T-cell (primary cell): ENCODE results near the gene RAB10. TPM values are rescaled to one million over a fixed set of nuclear protein-coding genes. Genes with fewer than 3 reads are reported as not detected.
A peak's percentile ranks its signal among the peaks of the same experiment; 100 is the strongest.
"Not testable (repeated sequence)": the region's sequence is repeated elsewhere in the genome, so short reads cannot be mapped to it uniquely, and the experiment has no call there.

Experiments used
- ATAC-seq, 4 experiments: fragments of 200-7000 bp in 3 of 4; fragments of 150-1000 bp in 1 of 4; cut with Tn5 transposase; replicated peaks in 1 of 4; 1 replicate in 3 of 4; 2 replicates in 1 of 4; pipeline ENCODE4 v1.10.0; 2021; ENCODE audit warnings: moderate library complexity in 3 of 4, mild to moderate bottlenecking in 2 of 4, moderate number of reproducible peaks in 1 of 4
- CTCF ChIA-PET, 2 donors: fragments of 300-600 bp; sonication (Branson Sonifier 250); formaldehyde crosslinking; loops; one replicate each; lab custom pipeline; 2022; ENCODE audit warnings: antibody characterized with exemption in 2 of 2; lab: Charles Lee
- POLR2A ChIA-PET, 2 donors: fragments of 300-600 bp; sonication (Branson Sonifier 250); formaldehyde crosslinking; loops; one replicate each; lab custom pipeline; 2022; ENCODE audit warnings: antibody characterized with exemption in 2 of 2; lab: Charles Lee
- DNase-seq, 35 experiments: peaks; one replicate each; pipeline versions ENCODE4 v3.0.0 to v3.0.0-alpha.2; 2013 to 2023
- H3K27ac ChIP-seq: one replicate; pipeline ENCODE4 v1.5.1; 2013; ENCODE audit warnings: low read length
- H3K27me3 ChIP-seq, 2 experiments: replicated peaks in 1 of 2; 1 replicate in 1 of 2; 2 replicates in 1 of 2; pipeline versions ENCODE4 v1.6.1 to v1.7.0; 2013; ENCODE audit warnings: low read length in 1 of 2, mixed read lengths in 1 of 2; ENCODE audit not compliant: control insufficient read depth in 2 of 2, insufficient read depth in 2 of 2; ENCODE audit errors: extremely low read depth in 1 of 2
- H3K36me3 ChIP-seq, 2 donors: 1 replicate in 1 of 2; 2 replicates in 1 of 2; pipeline versions ENCODE4 v1.6.1 to v1.7.0; 2013; ENCODE audit warnings: low read length in 1 of 2; ENCODE audit not compliant: control insufficient read depth in 2 of 2, insufficient read depth in 1 of 2; ENCODE audit errors: extremely low read depth in 1 of 2
- H3K4me1 ChIP-seq, 2 experiments: 1 replicate in 1 of 2; 2 replicates in 1 of 2; pipeline versions ENCODE4 v1.6.1 to v1.7.0; 2013; ENCODE audit warnings: low read length in 2 of 2, mixed read lengths in 1 of 2; ENCODE audit not compliant: insufficient read depth in 2 of 2, control insufficient read depth in 1 of 2; ENCODE audit errors: extremely low read depth in 1 of 2
- H3K4me3 ChIP-seq, 2 donors: 1 replicate in 1 of 2; 2 replicates in 1 of 2; pipeline versions ENCODE4 v1.5.1 to v1.7.0; 2013; ENCODE audit warnings: mild to moderate bottlenecking in 2 of 2, low read length in 1 of 2, moderate library complexity in 1 of 2; ENCODE audit not compliant: control insufficient read depth in 1 of 2; ENCODE audit errors: extremely low read depth in 1 of 2
- H3K9me3 ChIP-seq: 2 replicates; pipeline ENCODE4 v1.7.0; 2013
- H3K27ac Mint-ChIP-seq, 2 donors: one replicate each; pipeline ENCODE4 v1.8.0; 2020 to 2021; ENCODE audit warnings: mild to moderate bottlenecking in 2 of 2, mixed read lengths in 2 of 2
- H3K27me3 Mint-ChIP-seq, 2 donors: one replicate each; pipeline ENCODE4 v1.8.0; 2021 to 2022; ENCODE audit warnings: mixed read lengths in 2 of 2
- H3K36me3 Mint-ChIP-seq: one replicate; pipeline ENCODE4 v1.8.0; 2021; ENCODE audit warnings: mixed read lengths
- H3K4me1 Mint-ChIP-seq, 3 donors: one replicate each; pipeline ENCODE4 v1.8.0; 2020 to 2022; ENCODE audit warnings: mixed read lengths in 3 of 3, mild to moderate bottlenecking in 1 of 3
- H3K4me3 Mint-ChIP-seq, 3 donors: one replicate each; pipeline ENCODE4 v1.8.0; 2020 to 2022; ENCODE audit warnings: mild to moderate bottlenecking in 3 of 3, mixed read lengths in 3 of 3, moderate library complexity in 3 of 3
- H3K9me3 Mint-ChIP-seq, 3 donors: one replicate each; pipeline ENCODE4 v1.8.0; 2020 to 2022; ENCODE audit warnings: mixed read lengths in 3 of 3
- WGBS: methylation state at CpG from one replicate; pipeline ENCODE4 v1.1.5; 2013; ENCODE audit warnings: missing lambda C conversion rate; ENCODE audit not compliant: insufficient coverage; 5-methylcytosine and 5-hydroxymethylcytosine counted together
- total RNA-seq, 35 experiments: library from RNA in 6 of 35; stranded (reverse) in 6 of 35; fragments of 120-200 nt in 1 of 35; gene quantifications; one replicate each; pipeline versions ENCODE4 v1.2.1 to v1.2.4 and lab custom pipeline; 2013 to 2026

The RAB10 gene
- total RNA-seq, 5 donors from 2014 or later (not counting 1 experiment from before 2014, with no cell fraction given): 35.0 to 78.7 (median 71.2) TPM

DNA sequence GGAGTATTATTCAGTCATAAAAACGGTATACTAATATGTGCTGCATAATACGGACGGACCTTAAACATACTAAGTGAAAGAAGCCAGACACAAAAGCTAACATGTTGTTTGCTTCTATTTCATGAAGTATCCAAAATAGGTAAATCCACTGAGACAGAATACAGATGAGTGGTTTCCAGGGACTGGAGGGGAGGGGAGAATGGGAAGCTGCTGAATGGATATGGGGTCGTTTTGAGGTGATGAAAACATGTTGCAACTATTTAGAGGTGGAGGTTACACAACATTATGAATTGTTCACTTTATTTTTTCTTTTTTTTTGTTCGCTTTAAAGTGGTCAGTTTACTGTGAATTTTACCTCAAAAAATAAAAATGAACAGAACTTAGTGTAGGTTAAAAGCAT is 52.9 kb downstream of the RAB10 start:
- H3K4me1 ChIP-seq: peaks cover 0 to 4% of the 10 kb centered on the region in 2 experiments
- CTCF ChIA-PET: interaction anchor here (0.7 to 1.8 kb wide), 3 partner anchors 17 to 95 kb away, joined by 3 to 4 read pairs (median 3); no protein-coding TSS in a partner anchor
- H3K9me3 ChIP-seq: peaks cover 6% of the 10 kb centered on the region
- no peak for DNase-seq
- POLR2A ChIA-PET: no interaction called here
- H3K27ac Mint-ChIP-seq: peak overlapping the region; percentile 5 to 41
- H3K4me1 Mint-ChIP-seq: peaks cover 45 to 52% (median 52%) of the 10 kb centered on the region in 3 donors
- H3K27ac ChIP-seq: no peak overlapping the region
- H3K27me3 ChIP-seq: no peaks in the 10 kb centered on the region
- H3K9me3 Mint-ChIP-seq: peaks cover 4 to 7% (median 4%) of the 10 kb centered on the region in 3 donors
- 100% methylated on average over 3 of the region's 5 CpGs for WGBS
- peaks cover 0 to 4% of the 10 kb centered on the region in 2 donors for H3K36me3 ChIP-seq
- no peak overlapping the region for H3K4me3 Mint-ChIP-seq
- no peak for ATAC-seq
- H3K27me3 Mint-ChIP-seq: no peaks in the 10 kb centered on the region
- H3K36me3 Mint-ChIP-seq: peaks cover 11% of the 10 kb centered on the region
- H3K4me3 ChIP-seq: no peak overlapping the region

DNA sequence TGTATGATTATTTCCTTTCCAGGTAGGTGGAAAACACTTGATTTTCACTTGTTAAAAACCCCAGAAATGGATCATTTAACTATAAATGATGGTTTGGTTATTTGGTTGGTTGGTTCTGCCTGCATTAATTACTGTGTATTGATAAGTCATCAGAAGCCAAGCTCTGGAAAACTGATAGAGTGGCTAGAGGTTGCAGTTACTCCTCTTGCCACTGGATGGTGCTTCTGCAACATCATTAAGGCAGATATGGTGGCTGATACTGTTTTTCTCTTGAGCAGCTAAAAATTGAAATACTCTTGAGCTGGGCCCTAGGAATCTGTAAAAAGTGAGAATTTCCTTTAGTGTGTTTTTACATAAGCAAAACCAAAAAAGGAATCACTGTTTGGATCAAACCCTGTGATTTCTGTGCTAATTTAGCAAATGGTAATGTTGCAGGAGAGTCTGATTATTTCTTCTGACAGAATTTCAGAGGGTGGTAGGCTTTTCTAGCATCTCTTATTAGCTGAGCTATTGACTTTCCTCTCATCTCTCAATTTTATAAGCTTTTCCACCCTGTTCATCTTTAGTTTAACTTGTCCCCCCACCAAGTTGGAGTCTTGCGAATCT is 54.3 kb downstream of the RAB10 start:
- Mint-ChIP-seq H3K36me3 (peaks cover 11% of the 10 kb centered on the region), H3K4me3 (no peak overlapping the region), H3K9me3 (peaks cover 0 to 4% (median 2%) of the 10 kb centered on the region in 3 donors), H3K4me1 (peaks cover 55 to 65% (median 64%) of the 10 kb centered on the region in 3 donors), H3K27ac (no peak overlapping the region), H3K27me3 (no peaks in the 10 kb centered on the region)
- H3K9me3 ChIP-seq: peaks cover 2% of the 10 kb centered on the region
- H3K27me3 ChIP-seq: no peaks in the 10 kb centered on the region
- DNase-seq: peak in 10 of 35 experiments; percentile 3 to 59 (median 8)
- ATAC-seq: peak in 3 of 4 experiments; percentile 55 to 71 (median 62)
- no peak overlapping the region for H3K27ac ChIP-seq
- WGBS: no CpG with 5 or more reads among the region's 1 CpG
- POLR2A ChIA-PET: interaction anchor here in 1 of 2 donors (0.6 kb wide), 1 partner anchor 138 kb away, joined by 4 read pairs; no protein-coding TSS in a partner anchor
- CTCF ChIA-PET: interaction anchor here (0.6 to 1.6 kb wide), 14 partner anchors 8 to 286 kb away, joined by 3 to 7 read pairs (median 3); partner anchors contain the start of genes HADHA (in 1 of the 2), HADHB (in 1 of the 2) and RAB10 (in 1 of the 2)
- no peak overlapping the region for H3K4me3 ChIP-seq
- peaks cover 0 to 4% of the 10 kb centered on the region in 2 donors for H3K36me3 ChIP-seq
- peaks cover 0 to 4% of the 10 kb centered on the region in 2 experiments for H3K4me1 ChIP-seq

DNA sequence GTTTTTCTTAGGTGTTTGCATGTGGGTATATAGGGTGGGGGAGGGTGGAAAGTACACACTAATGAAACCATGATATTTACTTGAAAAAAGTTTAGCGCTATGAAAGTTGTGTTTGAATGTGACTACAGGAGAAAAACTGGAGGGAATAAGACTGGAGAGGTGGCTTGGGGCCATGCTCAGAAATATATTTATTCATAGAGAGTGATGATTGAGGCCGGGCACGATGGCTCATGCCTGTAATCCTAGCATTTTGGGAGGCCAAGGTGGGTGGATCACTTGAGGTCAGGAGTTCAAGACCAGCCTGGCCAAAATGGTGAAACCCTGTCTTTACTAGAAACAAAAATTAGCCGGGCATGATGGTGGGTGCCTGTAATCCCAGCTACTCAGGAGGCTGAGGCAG is 55.0 kb downstream of the RAB10 start:
- 100% methylated on average over 4 of the region's 4 CpGs for WGBS
- H3K36me3 Mint-ChIP-seq: peaks cover 14% of the 10 kb centered on the region
- peaks cover 58 to 67% (median 60%) of the 10 kb centered on the region in 3 donors for H3K4me1 Mint-ChIP-seq

DNA sequence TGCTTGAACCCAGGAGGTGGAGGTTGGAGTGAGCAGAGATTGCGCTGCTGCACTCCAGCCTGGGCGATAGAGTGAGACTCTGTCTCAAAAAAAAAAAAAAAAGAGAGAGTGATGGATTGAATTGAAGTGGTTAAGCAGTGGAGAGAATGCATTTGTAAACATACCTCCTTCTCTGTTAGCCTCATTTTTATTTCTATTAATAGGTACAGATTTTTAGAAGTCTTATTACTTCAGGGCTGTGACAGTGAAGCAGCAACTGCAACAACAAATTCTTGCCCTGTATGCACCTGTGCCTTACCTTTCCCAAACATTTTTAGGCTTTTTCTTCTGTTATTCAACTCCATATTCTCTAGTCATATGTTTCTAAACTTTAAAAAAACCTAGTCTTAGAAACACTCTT is 55.5 kb downstream of the RAB10 start:
- Histone ChIP-seq H3K36me3 (peaks cover 0 to 4% of the 10 kb centered on the region in 2 donors), H3K27ac (no peak overlapping the region), H3K4me1 (peaks cover 0 to 4% of the 10 kb centered on the region in 2 experiments), H3K9me3 (peaks cover under 1% of the 10 kb centered on the region), H3K27me3 (no peaks in the 10 kb centered on the region), H3K4me3 (no peak overlapping the region)
- H3K9me3 Mint-ChIP-seq: no peaks in the 10 kb centered on the region
- POLR2A ChIA-PET: interaction anchor here (0.6 to 0.7 kb wide), 2 partner anchors 473 to 1915 kb away, joined by 3 to 4 read pairs; no protein-coding TSS in a partner anchor
- H3K4me1 Mint-ChIP-seq: peaks cover 56 to 65% (median 57%) of the 10 kb centered on the region in 3 donors
- no peak overlapping the region for H3K4me3 Mint-ChIP-seq
- H3K27ac Mint-ChIP-seq: no peak overlapping the region
- CTCF ChIA-PET: interaction anchor here in 1 of 2 donors (0.7 kb wide), 1 partner anchor 402 kb away, joined by 3 read pairs; no protein-coding TSS in a partner anchor
- no peaks in the 10 kb centered on the region for H3K27me3 Mint-ChIP-seq
- peaks cover 11% of the 10 kb centered on the region for H3K36me3 Mint-ChIP-seq
- DNase-seq: no peak
- ATAC-seq: no peak
- WGBS: 100% methylated on average over 1 of the region's 2 CpGs

More for the DNA sequence above, 55.0 kb downstream of the RAB10 start:
- H3K27ac ChIP-seq, H3K9me3 Mint-ChIP-seq, H3K27me3 ChIP-seq, H3K27me3 Mint-ChIP-seq, H3K4me3 Mint-ChIP-seq, H3K36me3 ChIP-seq, H3K4me3 ChIP-seq, H3K4me1 ChIP-seq, DNase-seq, H3K9me3 ChIP-seq, ATAC-seq, H3K27ac Mint-ChIP-seq: not testable (repeated sequence)
- CTCF ChIA-PET: interaction anchor here (0.7 to 1.6 kb wide), 6 partner anchors 8 to 402 kb away, joined by 3 to 7 read pairs (median 3); partner anchors contain the start of gene RAB10 (in 1 of the 2)
- POLR2A ChIA-PET: interaction anchor here in 1 of 2 donors (0.7 kb wide), 1 partner anchor 473 kb away, joined by 4 read pairs; no protein-coding TSS in a partner anchor

DNA sequence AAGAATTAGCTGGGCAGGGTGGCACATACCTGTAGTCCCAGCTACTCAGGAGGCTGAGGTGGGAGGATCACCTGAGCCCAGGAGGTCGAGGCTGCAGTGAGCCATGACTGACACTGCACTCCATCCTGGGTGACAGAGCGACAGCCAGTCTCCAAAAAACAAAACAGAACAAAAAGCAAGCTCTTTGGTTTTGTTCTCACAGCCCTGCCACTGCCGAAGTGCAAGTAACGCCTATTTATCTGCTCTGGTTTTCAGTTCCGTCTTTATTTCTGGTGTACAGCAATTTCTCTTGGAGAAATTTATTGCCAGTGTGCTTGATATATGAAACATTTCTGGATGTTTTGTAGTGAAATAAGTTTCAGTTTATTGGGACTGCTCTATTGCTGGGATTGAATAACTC is 61.9 kb downstream of the RAB10 start:
- DNase-seq (no peak), ATAC-seq (no peak)
- no peaks in the 10 kb centered on the region for H3K4me1 ChIP-seq
- WGBS: 93% methylated on average over 5 of the region's 5 CpGs
- H3K36me3 ChIP-seq: peaks cover 0 to 5% of the 10 kb centered on the region in 2 donors
- POLR2A ChIA-PET: interaction anchor here in 1 of 2 donors (0.5 kb wide), 1 partner anchor 127 kb away, joined by 3 read pairs; no protein-coding TSS in a partner anchor
- Mint-ChIP-seq H3K27me3 (no peaks in the 10 kb centered on the region), H3K27ac (no peak overlapping the region), H3K36me3 (peaks cover 22% of the 10 kb centered on the region), H3K4me1 (peaks cover 42 to 55% (median 52%) of the 10 kb centered on the region in 3 donors), H3K9me3 (no peaks in the 10 kb centered on the region), H3K4me3 (no peak overlapping the region)
- no peak overlapping the region for H3K4me3 ChIP-seq
- H3K27me3 ChIP-seq: no peaks in the 10 kb centered on the region
- no peaks in the 10 kb centered on the region for H3K9me3 ChIP-seq
- H3K27ac ChIP-seq: no peak overlapping the region
- CTCF ChIA-PET: no interaction called here

DNA sequence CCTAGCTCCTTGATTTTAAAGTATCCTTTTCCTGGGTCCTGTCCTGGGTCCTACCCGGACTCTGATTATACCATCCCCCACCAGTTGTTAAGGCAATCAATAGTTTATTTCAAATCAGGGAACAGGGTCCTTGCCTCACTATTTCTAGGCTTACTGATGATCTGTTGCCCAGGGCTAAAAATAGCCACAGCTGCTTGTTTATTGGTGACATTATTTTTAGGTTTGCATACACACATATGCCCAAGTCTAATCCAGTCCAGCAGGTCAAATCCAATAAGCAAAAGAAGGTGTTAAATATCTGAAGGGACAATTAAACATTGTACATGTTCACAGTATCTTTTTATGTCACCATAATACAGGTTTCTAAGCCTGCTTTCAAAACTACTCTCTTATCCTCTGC is 66.0 kb downstream of the RAB10 start:
- H3K9me3 Mint-ChIP-seq: peaks cover 0 to 4% (median 0%) of the 10 kb centered on the region in 3 donors
- 100% methylated on average over 1 of the region's 1 CpG for WGBS
- H3K27ac Mint-ChIP-seq: no peak overlapping the region
- Histone ChIP-seq H3K4me1 (no peaks in the 10 kb centered on the region), H3K27me3 (no peaks in the 10 kb centered on the region), H3K4me3 (no peak overlapping the region), H3K27ac (no peak overlapping the region), H3K9me3 (no peaks in the 10 kb centered on the region), H3K36me3 (peaks cover 0 to 22% of the 10 kb centered on the region in 2 donors)
- peaks cover 48% of the 10 kb centered on the region for H3K36me3 Mint-ChIP-seq
- H3K4me3 Mint-ChIP-seq: no peak overlapping the region
- no peaks in the 10 kb centered on the region for H3K27me3 Mint-ChIP-seq
- CTCF ChIA-PET: no interaction called here
- no peak for ATAC-seq
- DNase-seq: no peak
- peaks cover 36 to 51% (median 46%) of the 10 kb centered on the region in 3 donors for H3K4me1 Mint-ChIP-seq
- POLR2A ChIA-PET: no interaction called here
